Stimulated activated CD8-positive, alpha-beta memory T cell treated with anti-CD3 and anti-CD28 coated beads, Interleukin-12 subunit alpha, Interleukin-12 subunit beta, amount 100 ng/mL, for 1 hour (primary cell): ENCODE data around the gene NDP.
"Not testable (repeated sequence)": the region's sequence is repeated elsewhere in the genome, so short reads cannot be mapped to it uniquely, and the experiment has no call there.

ENCODE experiments used
- DNase-seq: peaks from one replicate; pipeline ENCODE4 v3.0.0-alpha.2; 2020; ENCODE audit warnings: low read depth

Gene NDP

DNA sequence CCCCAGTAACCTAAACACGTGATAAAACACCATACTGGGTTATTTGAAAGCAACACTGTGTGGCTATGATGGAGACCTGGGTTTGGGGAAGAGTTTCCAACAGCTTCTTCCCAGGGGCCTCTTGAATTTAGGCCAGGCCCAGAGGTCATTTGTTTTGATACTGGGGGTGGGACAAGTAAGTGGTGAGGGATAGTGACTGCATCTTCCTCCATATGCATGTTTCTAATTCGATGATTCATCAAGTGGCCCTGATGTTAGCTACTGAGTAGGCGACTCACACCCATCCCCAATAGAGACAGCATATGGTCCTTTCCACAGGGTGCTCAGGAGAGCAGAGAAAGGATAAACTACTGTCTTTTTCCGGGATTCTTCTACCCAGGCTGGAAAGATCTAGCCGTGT is 2.7 kb downstream of the NDP start:
- DNase-seq: no peak

GRCh38 chrX:43969504-43970501 is 3.4 kb downstream of the NDP start:
- no peak for DNase-seq

GRCh38 chrX:43968359-43968781 is 4.8 kb downstream of the NDP start:
- DNase-seq: no peak

DNA sequence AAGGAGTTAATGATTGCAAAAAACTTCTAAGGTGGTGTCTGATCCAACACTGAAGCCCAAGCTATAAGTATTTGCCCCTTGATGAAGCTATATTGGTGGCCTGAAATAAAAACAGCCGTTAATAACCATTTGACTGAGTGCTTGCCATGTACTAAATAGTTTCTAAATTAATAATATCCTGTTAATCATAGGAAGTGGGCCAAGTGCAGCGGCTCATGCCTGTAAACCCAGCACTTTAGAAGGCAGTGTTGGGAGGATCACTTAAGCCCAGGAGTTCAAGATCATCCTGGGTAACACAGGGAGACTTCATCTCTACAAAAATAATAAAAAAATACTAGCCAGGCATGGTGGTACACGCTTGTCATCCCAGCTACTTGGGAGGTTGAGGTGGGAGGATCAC is 8.3 kb downstream of the NDP start:
- DNase-seq: no peak

- no peak for DNase-seq
Observed at GRCh38 chrX:43963726-43964125, 9.5 kb downstream of the NDP start.

DNA sequence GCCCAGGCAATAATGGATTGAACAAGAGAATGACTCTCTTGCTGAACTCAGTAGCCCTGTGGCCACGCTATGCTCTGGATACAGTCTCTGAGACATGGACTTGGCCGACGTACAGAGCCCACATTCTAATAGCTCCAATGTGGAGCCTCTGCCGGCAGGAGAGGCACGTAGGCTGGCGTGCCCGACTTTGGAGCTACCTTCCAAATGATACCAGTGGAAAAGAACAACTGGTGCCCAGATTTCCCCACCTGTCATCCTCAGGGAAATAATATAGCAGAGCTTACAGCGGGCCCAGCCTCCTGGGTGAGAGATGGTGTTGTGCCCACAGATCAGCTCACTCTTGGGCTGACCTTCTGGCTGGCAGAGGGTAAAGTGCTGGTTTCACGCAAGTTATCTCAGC is 10.6 kb downstream of the NDP start:
- no peak for DNase-seq

DNA sequence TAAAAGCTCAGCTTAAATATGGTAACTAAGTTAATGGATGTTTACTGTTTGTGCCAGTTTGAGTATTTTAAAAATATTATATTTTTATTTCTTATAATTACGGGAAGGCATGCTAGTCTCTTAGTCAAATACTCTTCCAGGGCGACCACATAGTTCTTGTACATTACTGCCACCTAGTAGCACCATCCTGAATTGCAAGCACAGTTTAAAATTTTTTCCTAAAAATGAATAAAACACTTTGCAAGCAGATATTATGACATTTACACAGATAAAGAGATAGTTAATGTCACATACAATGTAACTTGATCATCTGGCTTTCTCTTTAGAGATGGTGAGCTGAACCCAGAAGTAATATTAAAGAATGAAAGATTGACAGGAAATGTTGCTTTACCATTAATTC is 11.5 kb downstream of the NDP start:
- DNase-seq: no peak

- DNase-seq: no peak
Observed at GRCh38 chrX:43958529-43958928, 14.7 kb downstream of the NDP start.

DNA sequence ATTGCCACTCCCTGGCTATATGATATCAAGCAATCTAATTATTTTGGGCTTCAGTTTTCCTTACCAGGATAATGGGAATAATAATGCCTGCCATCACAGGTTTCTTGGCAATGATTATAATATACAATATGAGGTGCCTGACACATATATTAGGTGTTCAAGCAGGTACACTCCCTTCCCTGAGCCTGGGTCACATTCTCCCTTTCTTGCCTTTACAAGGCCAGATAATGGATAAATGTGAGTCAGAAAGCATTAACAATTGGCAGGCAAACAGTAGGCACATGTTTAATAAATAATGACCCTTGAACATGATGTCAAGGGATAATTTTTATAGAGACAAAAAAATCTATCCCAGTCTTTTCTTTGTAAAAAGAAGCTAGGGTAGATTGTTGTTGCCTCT is 17.2 kb downstream of the NDP start:
- no peak for DNase-seq

- no peak for DNase-seq
Observed at GRCh38 chrX:43953218-43953617, 20.0 kb downstream of the NDP start.

DNA sequence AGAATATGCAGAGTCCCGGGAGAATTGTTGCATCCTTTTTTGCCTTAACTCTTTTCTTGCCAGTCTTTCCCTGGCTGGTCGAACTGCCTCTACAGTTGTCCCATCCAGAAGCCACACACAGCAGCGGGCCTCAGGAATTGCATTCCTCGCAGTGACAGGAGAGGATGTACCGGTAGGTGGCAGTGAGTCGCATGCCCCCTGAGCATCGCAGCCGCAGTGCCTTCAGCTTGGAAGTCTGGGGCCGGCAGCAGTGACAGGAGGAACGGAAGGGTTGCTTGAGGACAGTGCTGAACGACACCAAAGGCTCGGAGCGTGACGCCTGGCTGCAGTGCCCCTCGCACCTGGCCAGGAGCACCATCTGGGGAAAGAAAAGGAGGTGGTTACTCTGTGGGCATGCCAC is 23.5 kb downstream of the NDP start:
- DNase-seq: no peak

DNA sequence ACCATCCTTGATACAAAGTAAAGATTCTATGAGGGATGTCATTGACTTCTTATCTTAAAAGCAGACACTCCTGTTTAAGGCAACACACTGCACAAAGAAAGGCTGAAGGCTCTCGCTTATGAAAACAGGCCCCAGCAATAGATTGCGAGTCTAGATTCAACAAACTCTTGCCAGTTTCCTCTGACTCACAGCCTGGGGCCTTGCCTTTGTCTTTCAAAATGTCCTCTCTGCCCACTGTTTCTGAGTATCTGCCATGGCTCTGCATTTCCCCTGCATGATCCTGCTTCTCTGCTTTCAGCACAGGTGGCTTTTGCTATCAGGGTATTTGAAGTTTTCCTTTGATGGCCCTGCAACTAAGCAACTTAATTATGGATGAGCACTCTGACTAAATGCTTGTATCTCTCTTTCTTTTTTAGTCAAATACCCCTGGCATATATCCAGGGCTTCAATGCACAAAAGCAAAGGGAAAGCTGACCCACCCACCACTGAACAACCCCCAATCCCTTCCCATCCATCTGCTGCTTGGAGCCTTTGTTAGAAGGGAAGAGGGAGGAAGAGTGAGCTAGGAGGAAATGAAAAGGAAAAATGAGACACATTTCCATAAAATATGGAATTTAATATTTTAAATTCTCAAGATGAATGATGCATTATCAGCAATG is 32.2 kb downstream of the NDP start:
- DNase-seq: no peak

DNA sequence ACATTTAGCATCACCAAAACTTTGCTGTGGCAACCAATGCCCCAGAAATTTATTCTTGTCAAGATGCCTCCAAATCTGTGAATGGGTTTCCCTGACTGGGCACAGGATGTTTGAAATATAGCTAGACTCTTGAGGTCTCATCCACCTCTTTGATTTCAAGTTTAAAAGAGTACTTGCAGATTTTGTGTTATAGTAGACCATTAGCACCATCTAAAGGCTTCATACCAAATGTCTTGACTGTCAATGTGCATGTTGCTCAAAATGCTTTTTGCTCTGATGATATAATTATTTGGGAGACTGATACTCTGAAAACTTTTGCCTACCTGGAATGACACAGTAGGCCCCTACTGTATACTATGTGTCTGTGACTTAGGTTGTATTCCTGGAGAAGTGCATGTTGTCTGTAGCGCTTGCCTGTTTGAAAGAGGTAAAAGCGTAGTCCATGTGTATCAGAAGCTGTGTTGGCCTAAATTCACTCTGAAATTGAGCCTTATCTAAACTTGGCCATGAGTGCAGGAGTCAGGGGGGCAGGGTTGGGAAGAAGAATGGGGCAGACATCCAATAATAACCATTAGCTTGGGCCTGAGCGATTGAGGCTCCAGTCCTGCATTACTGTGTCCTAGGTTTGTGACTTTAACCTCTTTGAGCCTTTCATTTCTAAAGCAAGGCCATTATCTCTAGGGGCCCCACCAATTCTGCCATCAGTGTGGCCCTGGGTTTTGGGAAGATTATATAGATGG is 33.8 kb downstream of the NDP start:
- DNase-seq: no peak

DNA sequence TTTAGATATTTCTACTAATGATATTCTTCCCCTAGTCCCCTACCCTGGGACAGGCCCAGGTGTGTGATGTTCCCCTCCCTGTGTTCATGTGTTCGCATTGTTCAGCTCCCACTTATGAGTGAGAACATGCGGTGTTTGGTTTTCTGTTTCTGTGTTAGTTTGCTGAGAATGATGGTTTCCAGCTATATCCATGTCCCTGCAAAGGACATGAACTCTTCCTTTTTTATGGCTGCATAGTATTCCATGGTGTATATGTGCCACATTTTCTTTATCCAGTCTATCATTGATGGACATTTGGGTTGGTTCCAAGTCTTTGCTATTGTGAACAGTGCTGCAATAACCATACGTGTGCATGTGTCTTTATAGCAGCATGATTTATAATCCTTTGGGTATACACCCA is 51.2 kb downstream of the NDP start:
- not testable (repeated sequence) for DNase-seq

- DNase-seq: not testable (repeated sequence)
Observed at GRCh38 chrX:43910772-43911171, 62.4 kb downstream of the NDP start.

DNA sequence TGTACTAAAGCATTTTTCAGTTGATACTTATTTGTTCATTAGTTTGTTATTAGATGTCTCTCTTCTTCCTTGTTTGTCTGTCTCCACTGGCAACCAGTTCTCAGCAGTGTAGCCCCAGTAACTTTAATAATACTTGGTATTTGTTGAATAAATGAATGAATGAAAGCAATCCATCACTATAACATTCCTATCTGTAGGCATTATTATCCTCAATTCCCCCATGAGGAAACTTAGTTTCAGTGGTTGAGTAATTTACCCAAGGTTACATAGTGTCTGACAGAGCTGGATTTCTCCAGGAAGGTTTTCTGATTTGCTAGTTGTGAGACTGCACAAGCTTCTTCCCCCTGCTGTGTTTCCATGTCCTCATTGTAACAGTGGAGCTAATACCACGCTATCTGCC is 63.2 kb downstream of the NDP start:
- no peak for DNase-seq

GRCh38 chrX:43909141-43909540 is 64.0 kb downstream of the NDP start:
- no peak for DNase-seq

GRCh38 chrX:43899878-43900815 is 73.0 kb downstream of the NDP start:
- DNase-seq: no peak
